HEK293 (cell line): ENCODE data around the gene NDUFB6.

ENCODE experiments used
- CTCF ChIA-PET: fragments of 350-600 bp; formaldehyde crosslinking; extraction: SDS; loops from one replicate; lab custom pipeline; 2021; ENCODE audit warnings: antibody characterized with exemption; lab: Yijun Ruan, JAX
- POLR2A ChIA-PET: fragments of 300-600 bp; formaldehyde crosslinking; extraction: SDS; loops from one replicate; lab custom pipeline; 2020; ENCODE audit warnings: antibody characterized with exemption, inconsistent platforms; lab: Yijun Ruan, JAX
- H3K27ac ChIP-seq: fragments of 200-500 bp; sonication (Bioruptor generic); 2 replicates; pipeline ENCODE4 v1.5.1; 2014; ENCODE audit warnings: low read depth, low read length, control low read depth, inconsistent platforms; ENCODE audit errors: extremely low read depth
- H3K36me3 ChIP-seq, 2 experiments: fragments of 200-500 bp in 1 of 2; sonication (Bioruptor generic) in 1 of 2; 1 replicate in 1 of 2; 2 replicates in 1 of 2; pipeline ENCODE4 v1.5.1; 2014 to 2017; ENCODE audit warnings: inconsistent platforms in 2 of 2, low read length in 2 of 2; ENCODE audit not compliant: control insufficient read depth in 2 of 2, insufficient read depth in 1 of 2
- H3K4me1 ChIP-seq: fragments of 200-500 bp; sonication (Bioruptor generic); 2 replicates; pipeline ENCODE4 v1.5.1; 2014; ENCODE audit warnings: mild to moderate bottlenecking, low read length, inconsistent platforms; ENCODE audit not compliant: control insufficient read depth, insufficient read depth
- H3K4me3 ChIP-seq: 2 replicates; pipeline ENCODE4 v1.5.1; 2011; ENCODE audit warnings: low read depth, mild to moderate bottlenecking, control low read depth, low read length, moderate library complexity
- H3K9me3 ChIP-seq: fragments of 200-500 bp; sonication (Bioruptor generic); 2 replicates; pipeline ENCODE4 v1.5.1; 2014; ENCODE audit warnings: low read depth, low read length, inconsistent platforms; ENCODE audit not compliant: control insufficient read depth, insufficient read depth
- FEZF1 ChIP-seq: fragments of 450-650 bp; formaldehyde crosslinking; IDR thresholded peaks from 2 replicates; pipeline ENCODE4 v1.5.1; 2016; ENCODE audit warnings: missing biosample characterization, missing genetic modification characterization
- GFI1B ChIP-seq: fragments of 450-650 bp; formaldehyde crosslinking; IDR thresholded peaks from 2 replicates; pipeline ENCODE4 v1.5.1; 2016; ENCODE audit warnings: missing biosample characterization, missing genetic modification characterization
- GLIS1 ChIP-seq: fragments of 450-650 bp; formaldehyde crosslinking; IDR thresholded peaks from 2 replicates; pipeline ENCODE4 v1.5.1; 2016; ENCODE audit warnings: missing biosample characterization, missing genetic modification characterization
- HOXA7 ChIP-seq: sonication (generic); formaldehyde crosslinking; IDR thresholded peaks from 2 replicates; pipeline ENCODE4 v1.8.1; 2022; ENCODE audit warnings: missing genetic modification reagents, borderline replicate concordance
- KLF17 ChIP-seq: fragments of 450-650 bp; formaldehyde crosslinking; IDR thresholded peaks from 2 replicates; pipeline ENCODE4 v1.5.1; 2016; ENCODE audit warnings: missing biosample characterization, missing genetic modification characterization
- ZBTB7A ChIP-seq: fragments of 450-650 bp; formaldehyde crosslinking; IDR thresholded peaks from 2 replicates; pipeline ENCODE4 v1.5.1; 2016; ENCODE audit warnings: low read depth, missing biosample characterization, missing genetic modification characterization
- ZFP37 ChIP-seq: fragments of 450-650 bp; formaldehyde crosslinking; IDR thresholded peaks from 2 replicates; pipeline ENCODE4 v1.5.1; 2016; ENCODE audit warnings: missing biosample characterization, missing genetic modification characterization
- ZNF169 ChIP-seq: fragments of 450-650 bp; formaldehyde crosslinking; IDR thresholded peaks from 2 replicates; pipeline ENCODE4 v1.5.1; 2016; ENCODE audit warnings: missing biosample characterization, missing genetic modification characterization
- ZNF2 ChIP-seq: fragments of 450-650 bp; formaldehyde crosslinking; IDR thresholded peaks from 2 replicates; pipeline ENCODE4 v1.5.1; 2016; ENCODE audit warnings: missing biosample characterization, missing genetic modification characterization
- ZNF214 ChIP-seq: fragments of 450-650 bp; formaldehyde crosslinking; IDR thresholded peaks from 2 replicates; pipeline ENCODE4 v1.5.1; 2017; ENCODE audit warnings: missing biosample characterization, mild to moderate bottlenecking, missing genetic modification characterization, borderline replicate concordance
- ZNF280C ChIP-seq: fragments of 450-650 bp; formaldehyde crosslinking; IDR thresholded peaks from 2 replicates; pipeline ENCODE4 v1.5.1; 2016; ENCODE audit warnings: missing biosample characterization, missing genetic modification characterization
- ZNF302 ChIP-seq: fragments of 450-650 bp; formaldehyde crosslinking; IDR thresholded peaks from 2 replicates; pipeline ENCODE4 v1.5.1; 2016; ENCODE audit warnings: missing biosample characterization, missing genetic modification characterization, low read depth
- ZNF341 ChIP-seq: fragments of 450-650 bp; formaldehyde crosslinking; IDR thresholded peaks from 2 replicates; pipeline ENCODE4; 2016; ENCODE audit warnings: low read depth, missing biosample characterization, missing genetic modification characterization
- ZNF350 ChIP-seq: fragments of 450-650 bp; formaldehyde crosslinking; IDR thresholded peaks from 2 replicates; pipeline ENCODE4 v1.5.0; 2017; ENCODE audit warnings: missing biosample characterization, mild to moderate bottlenecking, missing genetic modification characterization
- ZNF423 ChIP-seq: fragments of 450-650 bp; formaldehyde crosslinking; IDR thresholded peaks from 2 replicates; pipeline ENCODE4 v1.5.1; 2016; ENCODE audit warnings: missing biosample characterization, missing genetic modification characterization
- ZNF426 ChIP-seq: fragments of 450-650 bp; formaldehyde crosslinking; IDR thresholded peaks from 2 replicates; pipeline ENCODE4 v1.5.1; 2017; ENCODE audit warnings: missing biosample characterization, missing genetic modification characterization, mild to moderate bottlenecking, inconsistent platforms, moderate library complexity
- ZNF433 ChIP-seq: fragments of 450-650 bp; formaldehyde crosslinking; IDR thresholded peaks from 2 replicates; pipeline ENCODE4 v1.5.1; 2016; ENCODE audit warnings: missing biosample characterization, missing genetic modification characterization, low read depth
- ZNF449 ChIP-seq: fragments of 450-650 bp; formaldehyde crosslinking; IDR thresholded peaks from 2 replicates; pipeline ENCODE4 v1.5.1; 2017; ENCODE audit warnings: missing biosample characterization, mild to moderate bottlenecking, missing genetic modification characterization, moderate library complexity
- ZNF701 ChIP-seq: fragments of 450-650 bp; formaldehyde crosslinking; IDR thresholded peaks from 2 replicates; pipeline ENCODE4 v1.5.1; 2016; ENCODE audit warnings: missing biosample characterization, missing genetic modification characterization
- ZNF768 ChIP-seq: fragments of 450-650 bp; formaldehyde crosslinking; IDR thresholded peaks from 2 replicates; pipeline ENCODE4 v1.5.1; 2018; ENCODE audit warnings: missing biosample characterization, mild to moderate bottlenecking, missing genetic modification characterization
- ZNF843 ChIP-seq: fragments of 450-650 bp; formaldehyde crosslinking; IDR thresholded peaks from 2 replicates; pipeline ENCODE4 v1.5.1; 2016; ENCODE audit warnings: missing biosample characterization, missing genetic modification characterization
- ZSCAN16 ChIP-seq: fragments of 450-650 bp; formaldehyde crosslinking; IDR thresholded peaks from 2 replicates; pipeline ENCODE4 v1.5.1; 2016; ENCODE audit warnings: missing biosample characterization, missing genetic modification characterization

NDUFB6 gene

GRCh38 chr9:32590898-32591297 lies 17.9 kb upstream of the NDUFB6 start (continued):
- TF ChIP-seq ZNF214 = no peak
- TF ChIP-seq ZNF843 = no peak
- no peak for TF ChIP-seq ZNF302 (tag by site-specific recombination)
- no peak for TF ChIP-seq ZNF768 (tag by site-specific recombination)
- TF ChIP-seq ZNF169 (tag by site-specific recombination) = no peak

GRCh38 chr9:32590476-32590875 lies 17.5 kb upstream of the NDUFB6 start:
- no peak overlapping the region for H3K4me3 ChIP-seq
- CTCF ChIA-PET = interaction anchor here (1.3 to 17.2 kb wide), 6 partner anchors 10 to 380 kb away, joined by 3 to 583 read pairs (median 46); no protein-coding TSS in a partner anchor
- no peak for TF ChIP-seq GLIS1 (tag by site-specific recombination)
- no peak for TF ChIP-seq ZNF449 (tag by site-specific recombination)
- no peak for TF ChIP-seq ZNF426 (tag by site-specific recombination)
- no peak for TF ChIP-seq ZNF433 (tag by site-specific recombination)
- no peak for TF ChIP-seq KLF17 (tag by site-specific recombination)
- TF ChIP-seq GFI1B (tag by site-specific recombination) = no peak
- TF ChIP-seq ZNF701 (tag by site-specific recombination) = no peak
- no peak for TF ChIP-seq ZSCAN16 (tag by site-specific recombination)
- no peak for TF ChIP-seq ZNF2 (tag by site-specific recombination)
- no peak for TF ChIP-seq FEZF1
- TF ChIP-seq ZNF350 = no peak
- no peak for TF ChIP-seq ZFP37
- TF ChIP-seq ZBTB7A = no peak
- TF ChIP-seq ZNF341 (tag by site-specific recombination) = no peak
- TF ChIP-seq HOXA7 (CRISPR knock-in tag) = no peak
- TF ChIP-seq ZNF423 (tag by site-specific recombination) = no peak
- no peak for TF ChIP-seq ZNF280C
- no peaks in the 10 kb centered on the region for H3K4me1 ChIP-seq
- POLR2A ChIA-PET = no interaction called here
- no peaks in the 10 kb centered on the region for H3K9me3 ChIP-seq
- H3K36me3 ChIP-seq = no peaks in the 10 kb centered on the region
- no peak overlapping the region for H3K27ac ChIP-seq
